Inflammatory macrophage treated with lipopolysaccharide for 1 hour (primary cell): ENCODE results near the gene TRIM27.
A peak's percentile ranks its signal among the peaks of the same experiment; 100 is the strongest.
"Not testable (repeated sequence)": the region's sequence is repeated elsewhere in the genome, so short reads cannot be mapped to it uniquely, and the experiment has no call there.

Source experiments
- DNase-seq, 2 donors: peaks; one replicate each; pipeline ENCODE4 v3.0.0-alpha.2; 2020 to 2022

The TRIM27 gene

DNA sequence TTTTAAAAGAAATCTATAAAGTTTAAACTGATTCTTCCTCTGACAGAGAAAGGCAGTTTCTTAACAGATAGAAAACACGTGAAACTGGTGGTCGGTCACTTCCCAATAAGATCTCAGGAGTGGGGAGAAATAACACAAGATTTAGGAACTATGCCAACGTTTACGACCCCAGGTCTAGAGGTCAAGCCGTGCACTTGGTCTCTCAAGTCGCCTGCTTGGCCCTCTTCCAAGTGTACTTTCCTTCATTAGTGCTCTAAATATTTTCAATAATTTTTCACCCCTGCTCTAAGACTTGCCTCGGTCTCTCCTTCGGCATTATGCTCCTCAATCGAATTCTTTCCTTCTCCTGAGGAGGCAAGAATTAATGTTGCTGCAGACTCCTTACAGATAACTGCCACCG, 61.7 kb downstream of the TRIM27 start:
- DNase-seq: no peak

DNA sequence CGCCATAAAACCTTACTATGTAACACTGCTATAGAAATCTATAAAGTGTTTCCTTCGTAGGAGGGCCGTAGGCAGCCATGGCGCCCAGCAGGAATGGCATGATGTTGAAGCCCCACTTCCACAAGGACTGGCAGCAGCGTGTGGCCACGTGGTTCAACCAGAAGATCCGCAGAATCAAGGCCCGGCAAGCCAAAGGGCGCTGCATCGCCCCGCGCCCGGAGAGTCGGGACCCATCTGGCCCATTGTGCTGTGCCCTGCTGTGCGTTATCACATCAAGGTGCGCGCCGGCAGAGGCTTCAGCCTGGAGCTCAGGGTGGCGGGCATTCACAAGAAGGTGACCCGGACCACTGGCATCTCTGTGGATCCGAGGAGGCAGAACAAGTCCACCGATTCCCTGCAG, 62.4 kb downstream of the TRIM27 start:
- no peak for DNase-seq

DNA sequence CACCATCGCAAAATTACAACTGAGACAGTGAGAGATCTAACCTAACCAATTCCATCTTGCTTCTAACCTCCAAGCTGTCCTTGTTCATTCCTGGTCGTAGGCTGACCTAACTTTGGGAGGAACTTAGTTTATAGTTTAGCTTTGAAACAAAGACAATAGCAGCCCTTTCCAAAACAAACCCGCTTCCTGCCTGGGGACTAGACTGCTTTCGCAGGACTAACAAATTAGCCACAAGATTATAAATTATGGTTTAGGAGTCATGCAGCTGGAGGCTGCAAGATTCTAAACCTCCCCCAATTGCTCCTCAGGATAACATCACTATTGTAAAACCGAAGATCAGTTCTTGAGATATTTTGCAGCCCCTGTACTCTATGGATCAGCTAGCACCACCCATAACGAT, 63.2 kb downstream of the TRIM27 start:
- no peak for DNase-seq

DNA sequence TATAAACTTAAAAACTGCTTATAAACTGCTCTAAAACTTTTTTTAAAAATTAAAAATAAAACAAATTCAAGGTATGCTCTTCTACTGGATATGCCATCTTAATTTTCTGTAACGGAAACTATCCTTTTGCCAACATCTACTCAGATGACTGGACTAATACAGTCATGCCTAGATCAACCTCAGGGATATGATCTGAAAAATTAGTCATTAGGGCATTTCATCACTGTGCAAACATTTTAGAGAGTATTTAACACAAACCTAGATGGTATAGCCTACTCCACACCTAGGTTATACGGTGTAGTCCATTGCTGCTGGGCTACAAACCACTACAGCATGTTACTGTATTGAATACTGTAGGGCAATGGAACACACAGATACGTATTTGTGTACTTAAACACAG, 64.8 kb downstream of the TRIM27 start:
- DNase-seq: no peak

DNA sequence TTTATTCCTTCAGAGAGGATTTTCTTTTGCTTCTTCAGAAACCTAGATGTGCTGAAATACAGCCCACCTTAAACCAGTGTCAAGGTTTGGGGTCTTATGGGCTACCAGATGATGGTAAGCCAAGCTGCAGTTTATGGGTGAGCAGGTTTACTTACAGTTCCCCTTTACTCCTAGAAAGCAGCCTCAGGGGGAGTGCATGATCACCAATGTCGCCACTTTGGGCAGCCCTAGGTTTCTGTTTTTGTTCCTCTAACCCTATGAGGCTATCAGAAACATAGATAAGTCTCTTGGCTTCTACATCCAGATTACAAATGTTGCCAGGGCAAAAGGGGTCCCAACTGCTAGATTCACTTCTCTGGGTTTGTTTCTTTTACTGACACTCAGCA, 67.2 kb downstream of the TRIM27 start:
- peak; percentile 24 to 49 for DNase-seq

DNA sequence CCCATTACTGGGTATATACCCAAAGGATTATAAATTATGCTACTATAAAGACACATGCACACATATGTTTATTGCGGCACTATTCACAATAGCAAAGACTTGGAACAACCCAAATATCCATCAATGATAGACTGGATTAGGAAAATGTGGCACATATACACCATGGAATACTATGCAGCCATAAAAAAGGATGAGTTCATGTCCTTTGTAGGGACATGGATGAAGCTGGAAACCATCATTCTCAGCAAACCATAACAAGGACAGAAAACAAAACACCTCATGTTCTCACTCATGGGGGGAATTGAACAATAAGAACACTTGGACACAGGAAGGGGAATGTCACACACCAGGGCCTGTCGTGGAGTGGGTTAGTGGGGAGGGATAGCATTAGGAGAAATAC, 69.4 kb downstream of the TRIM27 start:
- not testable (repeated sequence) for DNase-seq
